Fibroblast of skin of left quadriceps (primary cell): ENCODE measurements around the gene TMC6.

ENCODE experiments used
- DNase-seq, 2 experiments: peaks; one replicate each; pipeline ENCODE4 v3.0.0-alpha.2; 2013; ENCODE audit warnings: low read depth in 2 of 2

The TMC6 gene

GRCh38 chr17:78137392-78138203 lies 9.0 kb upstream of the TMC6 start:
- no peak for DNase-seq

- DNase-seq: no peak
These were observed 7.4 kb upstream of the TMC6 start for GRCh38 chr17:78135858-78136500.

GRCh38 chr17:78134899-78135385 lies 6.4 kb upstream of the TMC6 start:
- DNase-seq: no peak

GRCh38 chr17:78133971-78134898 lies 5.7 kb upstream of the TMC6 start:
- DNase-seq: no peak

- DNase-seq: no peak
These were observed 4.8 kb upstream of the TMC6 start for GRCh38 chr17:78133179-78133951.

- DNase-seq: no peak
These were observed 4.2 kb upstream of the TMC6 start for GRCh38 chr17:78132767-78133178.

GRCh38 chr17:78132084-78132676 lies 3.6 kb upstream of the TMC6 start:
- DNase-seq: no peak

GRCh38 chr17:78131172-78132083 lies 2.9 kb upstream of the TMC6 start:
- no peak for DNase-seq

- no peak for DNase-seq
These were observed 2.0 kb upstream of the TMC6 start, which contains the start of gene TMC8 for GRCh38 chr17:78130437-78131101. Gene TMC8 (plus strand): TSS chr17:78130771. CDS start chr17:78131589, 818 bp downstream.

- DNase-seq: no peak
These were observed 1.5 kb upstream of the TMC6 start for GRCh38 chr17:78130090-78130436.

GRCh38 chr17:78129351-78130089 lies 965 bp upstream of the TMC6 start:
- no peak for DNase-seq

GRCh38 chr17:78127888-78128550 lies 536 bp downstream of the TMC6 start:
- DNase-seq: no peak

GRCh38 chr17:78127239-78127887 lies 1.2 kb downstream of the TMC6 start:
- DNase-seq: no peak

GRCh38 chr17:78126895-78127238 lies 1.7 kb downstream of the TMC6 start:
- DNase-seq: no peak

- no peak for DNase-seq
These were observed 2.3 kb downstream of the TMC6 start for GRCh38 chr17:78125976-78126894.

- DNase-seq: no peak
These were observed 3.2 kb downstream of the TMC6 start for GRCh38 chr17:78125138-78125913.
